GM18861 (cell line): ENCODE measurements around the gene RHOC.

Experiments used
- ATAC-seq: cut with Tn5 transposase; IDR thresholded peaks from one replicate; pipeline ENCODE4 v1.9.1; 2021; ENCODE audit not compliant: unreplicated experiment

The RHOC gene

DNA sequence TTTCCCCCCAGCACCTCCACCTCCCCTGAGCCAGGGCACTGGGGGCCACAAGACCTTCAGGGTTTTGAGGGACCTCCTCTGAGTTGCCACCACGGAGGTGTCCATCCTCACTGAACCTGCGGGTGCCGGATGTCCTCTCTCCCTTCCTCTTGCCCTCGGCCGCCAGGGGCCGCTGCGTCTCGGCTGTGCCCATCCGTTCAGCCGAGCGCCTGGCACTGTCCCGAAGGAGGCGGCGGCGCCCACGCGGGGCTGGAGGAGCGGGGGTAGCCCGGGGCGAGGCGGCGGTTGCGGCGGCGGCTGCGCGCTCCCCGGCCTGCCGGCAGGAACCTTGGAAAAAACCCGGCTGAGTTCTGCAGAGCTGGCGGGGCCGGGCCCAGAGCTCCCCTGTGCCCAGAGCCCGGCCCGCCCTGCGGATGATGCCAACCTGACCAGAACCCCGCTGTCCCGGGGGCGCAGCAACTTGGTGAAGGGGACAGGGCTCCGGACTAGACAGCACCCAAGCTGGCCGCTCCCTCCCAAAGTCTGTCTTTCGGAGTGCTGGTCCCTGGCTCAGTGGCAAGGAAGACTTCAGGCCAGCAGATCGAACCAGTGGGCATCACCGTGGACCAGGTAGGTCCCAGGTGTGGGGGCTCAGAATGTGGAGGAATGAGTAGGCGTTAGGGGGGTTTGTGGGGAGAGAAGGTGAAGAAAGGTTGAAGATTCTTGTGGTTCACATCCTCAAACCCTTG lies 11.9 kb upstream of the RHOC start:
- ATAC-seq, result no peak

DNA sequence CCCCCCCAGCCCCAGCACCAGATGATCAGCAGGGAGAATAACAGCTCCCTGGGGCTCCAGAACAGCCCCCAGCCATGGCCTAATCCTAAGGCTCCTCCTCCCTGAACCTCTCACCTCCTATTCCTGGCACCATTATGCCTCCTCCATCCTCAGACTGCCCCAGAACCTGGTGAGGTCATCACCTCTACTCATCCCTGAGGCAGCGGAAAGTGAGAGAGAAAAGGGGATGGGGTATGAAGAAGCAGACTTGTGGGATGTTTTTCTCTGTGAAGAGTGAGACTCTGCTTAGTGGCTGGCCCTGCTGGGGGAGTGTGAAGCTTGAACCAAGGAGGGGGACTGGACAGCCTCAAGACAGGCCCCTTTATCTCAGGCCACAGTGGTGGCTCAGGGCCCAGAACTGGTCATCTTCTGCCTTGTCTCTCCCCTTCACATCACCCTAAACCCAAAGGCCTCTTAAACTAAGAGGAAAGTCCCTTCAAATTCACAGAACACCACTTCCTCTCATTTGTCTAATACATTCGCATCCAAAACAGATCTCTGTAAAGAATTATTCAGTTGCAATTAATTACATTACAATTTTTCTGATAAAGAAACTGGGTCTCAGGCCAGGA lies 10.4 kb upstream of the RHOC start:
- ATAC-seq, result no peak

DNA sequence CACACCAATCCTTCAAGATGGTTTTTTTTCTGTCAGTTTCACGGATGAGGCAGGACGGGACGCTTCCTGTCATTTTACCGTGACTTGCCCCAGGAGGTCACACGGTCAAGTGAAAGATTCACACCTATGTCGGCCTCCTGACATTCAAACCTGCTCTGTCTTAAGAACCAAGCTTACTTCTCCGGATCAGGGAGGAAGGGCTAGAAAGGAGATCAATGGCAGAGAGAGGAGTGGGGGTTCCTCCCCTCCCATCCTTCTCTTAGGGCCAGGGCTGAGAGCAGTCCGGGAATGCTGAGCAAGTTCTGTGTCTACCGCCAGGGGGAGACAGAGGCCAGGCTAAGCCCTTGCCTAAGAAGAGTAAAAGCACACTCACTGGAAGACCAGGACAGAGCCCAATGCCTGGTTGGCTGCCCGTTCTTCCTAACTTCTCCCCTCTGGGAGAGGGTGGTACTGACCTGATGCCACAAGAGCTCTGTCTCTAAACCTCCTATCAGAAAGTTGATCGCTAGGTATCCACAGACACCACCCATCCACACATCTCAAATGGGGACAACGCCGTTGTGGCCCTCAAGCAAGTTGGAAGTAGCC lies 9.3 kb upstream of the RHOC start:
- ATAC-seq, result peak; percentile 30

DNA sequence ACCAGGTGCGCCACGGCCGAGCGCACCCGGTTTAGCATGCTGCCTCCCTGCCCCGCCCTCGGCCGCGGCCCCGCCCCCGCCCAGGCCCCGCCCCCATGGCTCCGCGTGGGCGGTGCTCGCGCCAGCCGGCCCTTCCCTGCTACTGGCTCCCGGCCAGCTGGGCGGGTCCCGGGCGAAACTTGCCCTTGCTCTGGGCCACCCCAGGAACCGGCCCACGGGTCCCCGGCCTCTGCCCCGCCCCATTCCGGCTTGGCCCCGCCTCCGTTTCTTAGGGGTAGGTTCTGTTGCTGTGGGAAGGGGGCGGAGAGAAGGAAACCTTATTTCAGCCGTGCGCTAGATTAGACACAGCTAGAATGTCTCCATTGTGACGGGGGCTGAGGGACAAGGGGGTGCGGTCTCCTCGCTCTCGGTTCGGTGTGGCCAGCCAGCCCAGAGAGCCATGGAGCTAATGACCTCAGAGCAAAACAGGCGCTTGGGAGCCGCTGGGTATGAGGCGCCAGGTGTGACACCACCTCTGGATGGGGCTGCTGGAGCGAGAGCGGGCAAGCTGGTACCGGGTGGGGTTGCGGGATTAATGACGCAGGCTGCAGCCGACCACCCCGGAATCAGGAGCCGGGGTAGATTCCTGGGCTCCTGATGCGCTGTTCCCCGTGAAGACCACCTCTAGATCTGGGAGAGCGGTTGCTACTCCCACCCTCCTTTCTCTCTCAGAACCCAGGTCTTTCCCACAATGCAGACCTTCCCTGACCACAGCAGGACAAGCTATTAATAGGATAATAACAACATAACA lies 8.5 kb upstream of the RHOC start, which contains the start of gene PPM1J:
Gene PPM1J, minus strand, starts transcription at position 69 of the 790 bp plus-strand sequence. Its CDS starts 31 bp downstream, at position 38.
- peak; percentile 60 for ATAC-seq

DNA sequence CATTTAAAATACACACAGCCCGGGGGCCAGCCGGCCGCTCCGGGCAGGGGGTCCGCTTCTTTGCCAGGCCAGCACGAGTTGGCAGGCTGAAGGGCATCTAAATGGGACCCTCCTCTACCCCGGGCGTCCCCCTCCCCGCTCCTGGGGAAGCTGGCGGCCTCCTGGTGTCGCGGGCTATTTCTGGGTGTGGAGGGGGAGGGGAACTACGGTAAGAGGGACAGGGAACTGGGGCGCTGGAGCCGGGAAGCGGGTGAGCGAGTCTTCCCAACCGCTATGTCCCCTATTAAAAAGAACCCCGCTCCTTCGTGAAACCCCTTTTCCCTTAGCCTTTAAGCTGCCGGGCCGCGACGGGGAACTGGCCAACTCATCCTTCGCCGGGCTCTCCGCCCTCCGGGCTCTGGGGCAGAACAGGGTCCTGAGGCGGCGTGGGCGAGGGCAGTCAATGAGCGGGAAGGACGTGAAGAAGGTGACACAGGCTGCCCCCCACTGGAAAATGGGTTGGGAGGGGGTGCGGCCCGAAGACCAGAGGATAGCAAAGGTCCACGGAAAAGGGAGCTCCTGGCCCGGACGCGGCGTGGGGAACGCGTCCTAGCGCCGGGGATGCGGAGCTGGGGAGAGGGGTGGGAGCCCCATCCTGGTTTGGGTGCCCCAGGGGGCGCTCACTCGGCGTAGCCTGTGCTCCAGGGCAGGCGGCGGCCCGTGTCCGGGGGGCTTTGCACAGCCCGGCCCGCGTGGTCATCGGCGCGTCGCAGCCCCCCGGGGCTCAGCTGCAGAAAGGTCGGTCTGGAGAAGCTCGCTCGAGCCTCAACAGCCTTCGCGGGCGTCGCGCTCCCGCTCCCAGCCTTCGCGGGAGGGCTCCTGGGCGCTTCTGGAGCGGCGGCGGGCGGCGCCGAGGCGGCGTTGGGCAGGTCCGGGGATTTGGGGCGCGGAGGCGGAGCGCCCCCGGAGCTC lies 7.7 kb upstream of the RHOC start:
- ATAC-seq, result no peak

DNA sequence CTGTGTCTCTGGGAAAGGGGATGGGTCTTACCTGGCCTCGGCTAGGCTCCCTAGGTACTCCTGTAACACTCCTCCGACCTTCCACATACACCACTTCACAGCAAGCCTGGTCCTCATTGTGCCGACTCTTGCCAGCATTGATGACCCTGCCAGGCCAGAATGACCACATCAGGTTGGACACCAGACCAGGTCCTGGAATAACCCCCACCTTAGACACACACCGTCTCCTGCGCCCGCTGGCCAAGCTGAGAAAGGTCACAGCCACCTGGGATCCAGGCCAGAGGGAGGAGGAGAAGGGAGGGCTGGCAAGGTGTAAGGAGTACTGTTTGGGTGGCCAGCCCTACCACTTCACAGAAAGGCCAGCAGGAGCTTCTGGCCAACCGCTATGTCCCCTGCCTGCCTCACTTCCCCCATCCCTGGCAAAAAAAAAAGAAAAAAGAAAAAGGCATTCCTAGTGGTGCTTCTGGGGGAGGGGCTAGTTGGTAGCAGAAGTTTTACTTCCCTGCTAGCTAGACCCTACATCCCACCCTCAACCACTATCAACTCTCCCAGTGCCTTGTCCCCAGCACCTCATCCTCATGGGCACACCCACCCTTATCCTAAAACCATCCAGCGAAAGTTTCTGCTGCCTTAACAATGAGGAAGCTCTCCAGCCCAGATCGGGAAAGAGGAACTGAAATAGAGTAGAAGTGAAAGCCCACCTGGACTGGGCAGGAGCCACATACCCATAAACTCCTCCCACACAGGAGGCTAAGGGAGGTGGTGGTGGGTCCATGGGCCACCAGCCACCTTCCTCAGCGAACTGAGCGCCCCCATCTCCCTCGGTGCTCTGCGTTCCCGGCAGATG lies 6.8 kb upstream of the RHOC start:
- peak; percentile 29 for ATAC-seq

DNA sequence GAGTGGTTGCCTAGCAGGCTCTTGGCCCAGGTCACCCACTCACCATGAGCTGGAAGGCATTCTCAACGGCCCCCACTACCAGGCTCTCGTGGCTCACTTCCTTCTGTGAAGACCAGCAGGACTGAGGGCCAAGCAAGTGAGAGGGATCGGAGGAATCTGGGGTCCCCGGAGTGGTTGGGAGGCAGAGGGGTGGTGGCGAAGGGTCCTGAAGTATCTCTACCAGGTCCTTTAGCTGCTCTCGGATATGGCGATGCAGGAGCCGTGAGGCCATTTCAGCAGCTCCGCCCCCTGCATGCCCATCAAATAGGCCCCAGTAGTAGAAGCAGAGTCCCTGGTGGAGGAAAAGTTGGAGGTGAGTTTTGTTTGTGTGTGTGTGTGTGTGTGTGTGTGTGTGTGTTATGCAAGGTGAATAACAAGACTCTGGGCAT lies 5.8 kb upstream of the RHOC start:
- no peak for ATAC-seq

DNA sequence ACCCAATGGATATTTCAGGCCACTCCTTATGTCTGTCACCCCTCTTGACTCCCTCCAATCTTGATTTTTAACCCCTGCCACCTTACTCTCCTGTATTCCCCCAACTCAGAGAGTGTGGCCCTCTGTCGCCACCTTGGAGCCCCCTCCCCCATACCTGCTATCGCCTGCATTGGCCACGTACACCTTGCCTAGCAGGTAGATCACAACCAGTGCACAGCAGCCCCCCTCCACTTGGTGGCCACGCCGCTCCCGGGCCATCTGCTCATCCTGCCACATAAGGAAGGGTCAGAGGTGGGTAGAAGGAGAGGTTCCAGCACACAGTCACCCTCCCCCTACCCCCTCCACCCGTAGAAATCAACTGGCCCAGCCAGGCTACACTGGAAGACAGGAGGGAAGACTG lies 5.3 kb upstream of the RHOC start:
- no peak for ATAC-seq

DNA sequence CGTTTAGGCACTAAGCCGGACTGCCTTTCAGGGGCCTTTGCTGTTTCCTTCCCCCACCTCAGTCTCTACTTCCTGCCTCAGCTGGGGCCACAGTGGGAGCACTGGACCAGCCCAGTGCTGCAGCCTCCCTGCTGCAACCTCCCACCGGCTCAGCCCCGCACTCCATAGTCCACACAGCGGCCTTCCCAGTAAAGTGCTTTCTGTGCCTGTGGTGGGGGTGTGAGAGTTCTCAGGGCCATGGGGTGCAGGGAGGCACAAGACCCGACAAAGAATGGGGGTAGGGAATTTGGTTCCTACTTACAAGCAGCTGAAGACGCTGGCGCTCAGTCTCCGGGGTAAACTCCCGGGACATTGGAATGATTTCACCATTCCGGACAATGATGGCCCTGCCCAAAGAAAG lies 4.7 kb upstream of the RHOC start:
- ATAC-seq, result no peak

DNA sequence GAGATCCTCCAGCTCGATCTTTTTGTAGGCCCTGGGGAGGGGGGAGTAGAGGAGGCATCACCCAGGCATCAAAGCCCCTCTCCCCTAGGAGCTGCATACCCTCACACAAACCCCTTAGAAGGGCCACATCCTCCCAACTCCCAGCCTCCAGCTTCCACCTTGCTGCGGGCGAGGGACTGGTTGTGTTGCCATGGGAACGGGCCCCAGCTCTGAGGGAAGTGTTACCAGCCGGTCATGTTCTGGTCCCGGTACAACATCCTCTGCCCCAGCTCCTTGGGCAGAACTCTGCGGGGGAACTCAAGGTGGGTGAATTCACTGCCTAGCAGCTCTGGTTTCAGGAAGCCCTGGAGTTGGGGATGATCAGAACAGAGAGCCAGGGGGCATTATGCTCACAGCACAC lies 4.1 kb upstream of the RHOC start:
- ATAC-seq, result no peak

DNA sequence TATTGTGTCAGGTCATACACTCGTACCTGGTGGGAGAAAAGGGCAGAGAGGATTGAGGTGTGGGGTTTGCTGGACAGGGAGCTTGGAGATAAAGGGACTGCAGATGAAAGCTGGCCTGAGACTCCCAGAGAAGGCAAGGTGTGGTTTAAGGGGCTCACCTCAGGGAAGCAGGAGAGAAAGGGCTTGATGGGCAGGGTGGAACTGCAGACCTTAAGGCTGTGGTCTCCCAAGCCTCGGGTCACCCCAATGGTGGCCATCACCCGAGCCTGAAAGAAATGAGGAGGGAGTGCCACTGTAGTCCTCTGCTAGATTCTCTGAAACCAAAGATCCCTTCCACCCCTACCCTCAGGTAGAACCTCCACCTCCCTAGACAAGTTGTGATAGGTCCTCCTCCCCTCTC lies 3.7 kb upstream of the RHOC start:
- no peak for ATAC-seq

DNA sequence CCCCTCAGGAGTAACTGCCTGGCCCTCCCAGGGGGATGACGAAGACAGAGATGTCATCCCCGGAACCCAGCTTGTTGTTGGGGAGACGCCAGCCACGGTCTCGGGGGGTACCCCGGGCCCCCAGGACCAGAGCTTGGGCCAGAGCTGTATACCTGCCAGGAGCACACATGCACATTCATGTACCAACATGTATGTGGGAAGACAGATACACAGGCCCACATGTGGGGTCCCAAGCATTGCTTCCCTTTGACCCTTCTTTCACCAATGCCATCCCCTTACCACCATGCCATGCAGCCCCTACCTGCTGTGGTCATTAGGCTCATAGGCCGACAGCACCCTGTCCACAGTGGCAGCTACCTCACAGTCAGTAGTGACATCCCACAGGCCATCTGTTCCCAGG lies 3.2 kb upstream of the RHOC start:
- no peak for ATAC-seq

DNA sequence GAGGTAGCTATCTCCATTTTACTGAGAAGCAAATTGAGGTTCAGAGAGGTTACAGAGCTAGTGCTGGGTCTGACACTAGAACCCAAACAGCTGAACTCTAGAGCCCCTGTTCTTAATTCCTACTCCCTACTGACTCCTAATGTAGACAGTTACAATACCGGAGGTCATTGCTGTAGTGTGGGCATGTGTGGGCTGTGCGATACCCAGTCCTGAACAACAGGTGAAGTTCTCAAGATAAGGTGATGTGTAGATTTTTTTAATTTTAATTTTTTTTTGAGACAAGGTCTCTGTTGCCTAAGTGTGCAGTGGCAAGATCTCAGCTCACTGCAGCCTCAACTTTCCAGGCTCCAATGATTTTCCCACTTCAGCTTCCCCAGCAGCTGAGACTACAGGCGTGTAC lies 1.6 kb upstream of the RHOC start:
- no peak for ATAC-seq

DNA sequence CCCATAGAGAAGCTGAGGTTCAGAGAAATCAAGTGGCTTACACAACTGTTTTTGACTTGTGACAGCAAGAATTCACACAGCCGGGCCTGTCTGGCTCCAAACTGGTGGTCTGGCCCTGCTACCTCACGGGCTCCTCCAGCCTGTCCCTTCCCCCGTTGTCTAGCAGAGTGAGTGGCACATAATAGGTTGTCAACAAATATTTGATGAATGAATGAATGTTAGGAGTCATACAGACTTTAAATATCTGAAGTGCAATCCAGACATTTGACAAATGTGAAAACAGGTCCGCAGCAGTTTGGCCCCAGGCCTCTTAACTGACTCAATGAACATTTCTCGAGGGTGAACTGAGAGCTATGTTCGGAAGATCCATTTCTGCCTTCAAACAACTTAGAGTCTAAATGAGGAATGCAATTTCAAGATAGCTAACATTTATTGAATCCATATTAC lies 1.1 kb upstream of the RHOC start:
- ATAC-seq, result no peak

DNA sequence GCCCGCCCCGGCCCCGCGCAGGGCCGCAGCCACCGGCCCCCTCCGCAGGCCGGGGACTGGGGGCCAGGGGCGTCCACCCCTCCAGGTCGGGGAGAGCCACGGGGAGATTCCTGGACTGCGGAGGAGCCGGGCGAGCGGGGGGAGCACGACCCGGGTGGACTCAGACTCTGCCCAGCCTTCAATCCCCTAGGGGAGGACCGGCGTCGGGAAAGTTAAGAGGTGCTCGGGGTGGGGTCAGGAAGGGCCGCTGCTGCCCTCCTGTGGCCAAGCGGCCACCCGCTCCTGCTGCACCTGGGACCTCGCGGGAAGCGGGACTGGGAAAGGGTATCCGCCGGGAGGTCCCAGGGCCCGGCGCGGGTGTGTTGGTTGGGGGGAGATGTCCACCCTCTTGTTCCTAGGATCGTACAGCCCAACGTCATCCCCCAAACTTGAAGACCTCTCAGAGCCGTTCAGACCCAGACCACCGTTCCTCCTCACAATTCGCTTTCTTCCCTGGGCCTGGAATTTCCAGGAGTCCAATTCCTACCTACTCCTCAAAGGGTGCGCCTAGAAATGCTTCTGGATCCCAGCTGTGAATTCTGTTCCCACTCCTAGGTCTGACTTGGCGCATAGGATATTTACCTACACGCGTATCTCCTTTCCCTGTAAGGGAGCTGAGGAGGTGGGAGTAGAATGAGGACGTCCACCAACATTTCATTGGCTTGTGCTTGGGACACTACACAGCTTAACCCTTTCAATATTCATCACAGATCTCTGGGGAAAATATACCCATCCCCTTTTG lies 484 bp upstream of the RHOC start:
- ATAC-seq, result peak; percentile 40

DNA sequence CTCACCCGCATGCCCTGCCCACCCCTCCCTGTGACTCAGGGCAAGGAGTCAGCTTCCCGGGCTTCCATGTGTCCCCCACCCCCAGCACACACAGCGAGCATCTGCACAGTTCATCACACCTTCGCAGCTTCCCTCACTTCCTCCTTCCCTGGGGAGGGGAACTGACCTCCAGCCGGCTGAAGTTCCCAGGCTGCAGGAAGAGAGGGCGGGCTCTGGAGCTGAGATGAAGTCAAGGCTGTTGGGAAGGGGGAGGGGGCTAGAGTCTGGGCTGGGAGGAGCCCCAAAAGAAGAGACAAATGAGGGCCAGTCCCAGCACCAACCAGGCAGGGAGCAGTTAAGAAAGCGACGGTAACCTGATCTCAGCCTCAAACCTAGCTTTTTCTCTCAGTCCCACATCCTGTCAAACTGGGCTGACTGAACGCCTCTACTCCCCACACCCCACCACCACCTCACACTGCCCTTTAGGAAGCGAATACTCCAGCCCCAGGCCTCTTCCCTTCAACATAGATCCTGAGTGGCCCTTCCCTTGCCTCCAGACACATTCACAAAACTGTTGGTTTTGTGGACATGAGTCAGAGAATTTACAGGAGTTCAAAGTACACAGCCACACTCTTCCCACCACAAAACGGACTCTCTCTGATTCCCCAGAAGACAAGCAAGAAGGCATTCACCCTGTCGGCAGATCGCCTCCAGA lies 1.8 kb downstream of the RHOC start:
- peak; percentile 41 for ATAC-seq

DNA sequence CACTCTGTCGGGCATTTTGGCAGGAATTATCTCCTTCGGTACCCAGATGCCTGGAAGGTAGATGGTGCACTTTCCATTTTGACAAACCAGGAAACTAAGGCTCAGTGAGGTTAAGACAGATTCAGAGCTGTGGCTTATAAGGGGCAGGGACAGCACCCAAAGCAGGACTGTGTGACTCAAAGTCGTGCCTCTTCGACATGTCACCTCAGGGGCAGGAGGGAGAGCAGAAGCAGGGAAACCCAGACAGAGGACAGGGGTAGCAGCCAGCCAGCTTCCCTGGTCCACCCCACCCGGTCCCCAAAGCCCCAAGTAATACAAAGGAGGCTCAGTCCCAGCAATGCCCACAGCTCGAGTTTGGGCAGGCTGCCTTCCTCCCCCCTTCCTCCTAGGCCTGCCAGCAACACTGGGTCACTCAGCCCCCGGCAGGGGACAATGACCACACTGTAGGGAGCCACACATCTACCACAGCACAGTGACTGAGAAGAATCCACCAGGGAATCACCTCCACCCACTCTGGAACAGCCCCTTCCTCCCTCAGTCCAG lies 2.5 kb downstream of the RHOC start:
- no peak for ATAC-seq

DNA sequence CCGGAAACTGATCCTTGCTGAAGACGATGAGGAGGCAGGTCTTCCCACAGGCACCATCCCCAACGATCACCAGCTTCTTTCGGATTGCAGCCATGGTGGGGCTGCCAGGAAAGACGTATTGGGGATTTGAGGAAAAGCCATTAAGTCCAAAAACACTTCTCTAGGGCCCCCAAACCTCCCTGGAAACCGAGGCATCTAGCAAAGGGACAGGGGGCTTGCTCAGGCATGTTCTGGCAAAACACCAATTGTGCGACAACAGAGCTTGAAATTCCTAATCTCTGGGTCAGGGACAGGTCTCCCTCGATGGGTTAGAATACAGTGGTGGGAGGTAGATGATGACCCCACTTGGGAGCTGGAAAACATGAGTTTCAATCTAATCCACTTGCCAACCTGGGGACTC lies 3.2 kb downstream of the RHOC start:
- no peak for ATAC-seq
